ENCODE results near the gene PRPF8.

Gene PRPF8

GRCh38 chr17:1649844-1650501 lies 34.7 kb downstream of the PRPF8 start, which contains the start of gene RILP:
Gene RILP, minus strand, starts transcription at chr17:1649866. Its CDS starts 62 bp downstream, at chr17:1649804.
- Histone ChIP-seq H3K36me3 (replicated peaks; ENCODE audit: insufficient read depth, low read length) (no peaks in the 10 kb centered on the region; the same call in none of the 2 replicates), H3K4me3 (ENCODE audit: low read length) (peak within 1 kb of the TSS; percentile 74), H3K9me3 (replicated peaks; ENCODE audit: insufficient read depth, low read length) (no peaks in the 10 kb centered on the region), H3K9ac (ENCODE audit: low read length) (peak within 1 kb of the TSS; percentile 42; the same call in 1 of the 2 replicates), H3K4me2 (ENCODE audit: low read depth, low read length) (peak within 1 kb of the TSS; percentile 99), H4K20me1 (ENCODE audit: insufficient read depth, low read length) (no peaks in the 10 kb centered on the region), H3K27ac (ENCODE audit: low read length) (peak within 1 kb of the TSS; percentile 63; the same call in 1 of the 2 replicates), H2AFZ (ENCODE audit: low read length) (peak within 1 kb of the TSS; percentile 94), H3K4me1 (ENCODE audit: low read length) (peaks cover 10% of the 10 kb centered on the region), H3K79me2 (ENCODE audit: low read length) (no peaks in the 10 kb centered on the region), H3K27me3 (replicated peaks; ENCODE audit: insufficient read depth, low read length) (no peaks in the 10 kb centered on the region), H3K9me2 (replicated peaks; ENCODE audit: insufficient read depth, low read length) (no peaks in the 10 kb centered on the region), H3F3A (ENCODE audit: insufficient read depth, low read length) (peaks cover 27% of the 10 kb centered on the region)
- DNase-seq: peak; percentile 43
- no peak for TF ChIP-seq EZH2 (optimal IDR thresholded peaks at IDR 0.05; ENCODE audit: low read depth, low read length)

GRCh38 chr17:1648963-1649843 lies 35.5 kb downstream of the PRPF8 start:
- no peaks in the 10 kb centered on the region for H3K9me3 ChIP-seq (replicated peaks; ENCODE audit: insufficient read depth, low read length)
- H3K9ac ChIP-seq (ENCODE audit: low read length): peak overlapping the region; percentile 31; the same call in 1 of the 2 replicates
- H3K9me2 ChIP-seq (replicated peaks; ENCODE audit: insufficient read depth, low read length): no peaks in the 10 kb centered on the region
- no peaks in the 10 kb centered on the region for H3K27me3 ChIP-seq (replicated peaks; ENCODE audit: insufficient read depth, low read length)
- H3K4me1 ChIP-seq (ENCODE audit: low read length): peaks cover 15% of the 10 kb centered on the region
- peaks cover 27% of the 10 kb centered on the region for H3F3A ChIP-seq (ENCODE audit: insufficient read depth, low read length)
- peak overlapping the region; percentile 74 for H3K4me3 ChIP-seq (ENCODE audit: low read length)
- peak overlapping the region; percentile 94 for H2AFZ ChIP-seq (ENCODE audit: low read length)
- no peaks in the 10 kb centered on the region for H3K79me2 ChIP-seq (ENCODE audit: low read length)
- H3K36me3 ChIP-seq (replicated peaks; ENCODE audit: insufficient read depth, low read length): no peaks in the 10 kb centered on the region; the same call in none of the 2 replicates
- DNase-seq: peak; percentile 96
- TF ChIP-seq EZH2 (optimal IDR thresholded peaks at IDR 0.05; ENCODE audit: low read depth, low read length) (no peak), CTCF (IDR thresholded peaks at IDR 0.05; ENCODE audit: low read length) (no peak), EZH2phosphoT487 (IDR thresholded peaks at IDR 0.05; ENCODE audit: low read length) (no peak)
- H4K20me1 ChIP-seq (ENCODE audit: insufficient read depth, low read length): no peaks in the 10 kb centered on the region
- peak overlapping the region; percentile 63; the same call in 1 of the 2 replicates for H3K27ac ChIP-seq (ENCODE audit: low read length)
- H3K4me2 ChIP-seq (ENCODE audit: low read depth, low read length): peak overlapping the region; percentile 99

- peak; percentile 75 for TF ChIP-seq CTCF (IDR thresholded peaks at IDR 0.05; ENCODE audit: low read length)
- no peak for TF ChIP-seq EZH2phosphoT487 (IDR thresholded peaks at IDR 0.05; ENCODE audit: low read length)
- H3K4me2 ChIP-seq (ENCODE audit: low read depth, low read length): peak overlapping the region; percentile 99
- no peaks in the 10 kb centered on the region for H3K79me2 ChIP-seq (ENCODE audit: low read length)
- no peaks in the 10 kb centered on the region for H3K9me2 ChIP-seq (replicated peaks; ENCODE audit: insufficient read depth, low read length)
- H3K27ac ChIP-seq (ENCODE audit: low read length): no peak overlapping the region
- H3K36me3 ChIP-seq (replicated peaks; ENCODE audit: insufficient read depth, low read length): no peaks in the 10 kb centered on the region; the same call in none of the 2 replicates
- peaks cover 19% of the 10 kb centered on the region for H3K4me1 ChIP-seq (ENCODE audit: low read length)
- peak overlapping the region; percentile 42; the same call in 1 of the 2 replicates for H3K9ac ChIP-seq (ENCODE audit: low read length)
- H3K4me3 ChIP-seq (ENCODE audit: low read length): peak overlapping the region; percentile 63
- peaks cover 27% of the 10 kb centered on the region for H3F3A ChIP-seq (ENCODE audit: insufficient read depth, low read length)
- H3K9me3 ChIP-seq (replicated peaks; ENCODE audit: insufficient read depth, low read length): no peaks in the 10 kb centered on the region
- H4K20me1 ChIP-seq (ENCODE audit: insufficient read depth, low read length): no peaks in the 10 kb centered on the region
- H3K27me3 ChIP-seq (replicated peaks; ENCODE audit: insufficient read depth, low read length): no peaks in the 10 kb centered on the region
- peak overlapping the region; percentile 94 for H2AFZ ChIP-seq (ENCODE audit: low read length)
- DNase-seq: no peak
These were observed 36.3 kb downstream of the PRPF8 start for GRCh38 chr17:1648173-1648962.

Measured in MM.1S (cell line).